ENCODE results near the gene PRX.

The PRX gene

DNA sequence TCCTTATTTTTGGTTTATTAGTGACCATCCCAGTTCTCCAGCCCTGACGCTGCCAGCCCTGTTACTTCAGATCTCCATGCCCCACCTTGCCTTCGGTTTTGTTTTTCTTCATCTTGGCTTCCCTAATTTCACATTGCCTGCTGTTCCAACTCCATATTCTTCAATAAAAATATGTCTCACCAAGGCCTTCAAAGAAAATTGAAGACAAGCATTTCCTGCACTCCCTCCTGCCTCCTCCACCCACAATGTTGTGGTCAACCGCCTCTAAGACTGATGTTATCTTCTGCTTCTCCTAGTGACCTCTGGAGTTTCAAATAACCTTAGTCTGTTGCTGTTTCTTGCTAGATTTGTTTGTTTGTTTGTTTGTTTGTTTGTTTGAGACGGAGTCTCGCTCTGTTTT lies 50.1 kb downstream of the PRX start:
- DNase-seq: no peak

DNA sequence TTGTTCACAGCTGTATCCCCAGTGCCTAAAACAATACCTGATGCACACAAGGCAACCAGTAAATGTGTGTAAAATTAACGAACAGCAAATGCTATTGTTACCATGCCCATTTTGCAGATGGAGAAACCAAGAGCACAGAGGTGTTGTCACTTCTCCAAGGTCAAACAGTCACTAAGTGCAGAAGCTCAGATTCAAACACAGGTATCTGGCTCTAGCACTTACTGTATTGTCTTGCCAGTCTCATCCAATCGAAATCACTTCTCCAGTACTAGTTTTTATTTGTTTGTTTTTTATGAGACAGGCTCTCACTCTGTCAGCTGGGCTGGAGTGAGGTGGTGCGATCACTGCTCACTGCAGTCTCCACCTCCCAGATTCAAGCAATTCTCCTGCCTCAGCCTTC lies 51.0 kb downstream of the PRX start:
- DNase-seq: no peak

DNA sequence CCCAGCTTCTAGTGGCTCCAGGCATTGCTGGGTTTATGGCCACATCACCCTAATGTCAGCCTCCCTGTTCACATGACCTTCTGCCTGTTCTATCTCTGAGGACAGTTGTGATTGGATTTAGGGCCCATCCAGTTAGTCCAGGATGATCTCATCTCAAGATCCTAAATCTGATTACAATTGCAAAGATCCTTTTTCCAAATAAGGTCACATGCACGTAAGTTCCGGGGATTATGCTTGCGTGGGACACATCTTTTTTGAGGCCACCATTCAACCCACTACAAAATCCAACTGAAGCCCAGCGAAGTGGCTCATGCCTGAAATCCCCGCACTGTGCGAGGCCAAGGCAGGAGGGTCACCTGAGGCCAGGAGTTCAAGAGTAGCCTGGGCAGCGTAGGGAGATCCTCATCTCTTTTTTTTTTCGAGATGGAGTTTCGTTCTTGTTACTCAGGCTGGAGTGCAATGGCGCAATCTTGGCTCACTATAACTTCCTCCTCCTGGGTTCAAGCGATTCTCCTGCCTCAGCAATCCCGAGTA lies 52.4 kb downstream of the PRX start:
- DNase-seq: no peak

DNA sequence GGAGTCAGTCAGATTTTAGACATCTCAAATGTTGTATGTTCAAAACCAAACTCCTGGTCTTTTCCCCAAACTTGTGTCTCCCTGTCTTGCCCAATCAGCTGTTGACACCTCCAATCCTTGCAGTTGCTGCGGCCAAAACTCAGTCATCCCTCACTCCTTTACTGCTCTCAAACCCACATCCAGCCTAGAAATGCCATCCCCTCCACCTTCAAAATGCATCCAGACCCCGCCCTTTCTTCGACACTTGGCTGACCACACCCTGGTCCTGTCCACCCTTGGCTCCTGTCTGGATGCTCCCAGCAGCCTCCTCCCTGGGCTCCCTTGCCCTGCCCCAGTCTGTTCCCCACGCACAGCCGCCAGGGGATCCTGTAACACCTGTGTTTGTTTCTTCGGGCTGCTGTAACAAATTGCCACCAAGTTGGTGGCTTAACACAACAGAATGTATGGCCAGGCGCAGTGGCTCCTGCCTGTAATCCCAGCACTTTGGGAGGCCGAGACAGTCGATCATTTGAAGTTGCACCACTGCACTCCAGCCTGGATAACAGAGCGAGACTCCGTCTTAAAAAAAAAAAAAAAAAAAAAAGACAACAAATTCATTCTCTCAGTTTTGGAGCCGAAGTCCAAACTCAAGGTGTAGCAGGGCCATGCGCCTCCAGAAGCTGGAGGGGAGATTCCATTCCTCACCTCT lies 53.0 kb downstream of the PRX start:
- DNase-seq: no peak

DNA sequence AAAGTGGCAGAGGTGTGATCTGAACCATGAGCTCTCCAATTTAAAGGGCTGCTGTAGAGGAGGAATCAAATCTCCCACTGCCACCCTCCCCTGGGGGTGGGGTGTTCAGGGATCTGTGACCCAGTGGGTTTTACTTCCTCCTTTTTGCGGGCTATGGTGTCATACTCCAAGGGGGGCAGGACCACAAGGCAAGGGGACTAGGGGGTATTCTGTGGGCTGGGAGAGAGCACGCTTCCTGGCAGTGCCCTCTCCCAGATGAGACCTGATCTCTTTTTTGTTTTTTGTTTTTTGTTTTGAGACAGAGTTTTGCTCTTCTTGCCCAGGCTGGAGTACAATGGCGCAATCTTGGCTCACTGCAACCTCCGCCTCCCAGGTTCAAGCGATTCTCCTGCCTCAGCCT lies 54.4 kb downstream of the PRX start:
- DNase-seq: peak; percentile 32

DNA sequence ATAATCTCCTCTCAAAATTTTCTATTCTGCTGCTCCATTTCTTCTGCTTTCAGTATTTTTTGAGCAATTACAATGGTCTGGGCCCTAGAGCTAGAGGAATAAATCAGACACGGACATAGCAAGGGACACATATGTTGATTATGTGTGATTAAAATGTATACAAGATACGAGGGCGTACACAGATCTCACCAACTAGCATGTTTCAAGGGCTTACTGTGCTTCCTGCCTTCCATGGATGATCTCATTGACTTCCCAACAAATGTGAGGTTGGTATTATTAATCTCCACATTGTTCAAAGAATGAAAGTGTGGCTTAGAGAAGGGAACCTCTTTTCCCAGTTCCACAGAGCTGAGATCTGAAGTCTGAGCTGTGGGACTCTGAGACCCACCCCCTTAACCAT lies 55.5 kb downstream of the PRX start:
- DNase-seq: no peak

DNA sequence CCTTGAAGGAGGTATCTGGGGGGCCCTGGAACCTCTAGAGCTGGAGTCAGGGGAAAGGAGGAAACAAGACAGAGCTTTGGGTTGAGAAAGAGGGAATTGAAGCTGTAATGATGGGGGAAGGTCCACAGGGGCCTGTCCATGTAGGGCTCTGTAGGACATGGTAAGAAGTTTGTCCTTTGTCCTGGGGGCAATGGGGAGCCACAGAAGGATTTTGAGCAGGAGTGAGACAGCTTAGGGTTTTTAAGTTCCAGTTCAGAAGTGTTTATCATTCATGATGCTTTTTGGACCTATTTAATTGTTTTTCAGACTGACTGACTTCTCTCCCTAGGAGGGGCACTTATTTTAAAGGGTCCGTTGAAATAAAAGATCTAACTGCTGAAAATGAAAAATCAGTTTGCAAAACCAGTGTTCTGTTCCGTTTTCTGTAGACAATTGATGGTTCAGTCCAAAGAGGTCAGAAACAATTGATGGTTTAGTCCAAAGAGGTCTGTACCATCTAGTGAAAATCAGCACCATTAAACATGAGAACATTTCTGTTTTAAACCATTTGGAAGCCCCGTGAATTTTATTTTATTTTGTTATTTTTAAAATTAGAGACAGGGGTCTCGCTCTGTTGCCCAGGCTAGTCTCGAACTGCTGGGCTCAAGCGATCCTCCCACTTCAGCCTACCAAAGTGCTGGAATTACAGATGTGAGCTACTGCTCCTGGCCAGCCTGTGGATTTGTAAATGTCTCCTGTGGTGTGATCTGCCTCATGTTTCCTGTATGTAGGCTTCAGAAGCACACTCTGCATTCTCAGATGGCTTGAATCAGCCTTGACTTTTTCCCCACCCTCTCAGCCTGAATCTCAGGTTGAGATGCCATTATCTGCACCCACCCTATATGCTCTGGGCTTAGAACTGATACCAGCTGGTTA lies 56.2 kb downstream of the PRX start:
- no peak for DNase-seq

DNA sequence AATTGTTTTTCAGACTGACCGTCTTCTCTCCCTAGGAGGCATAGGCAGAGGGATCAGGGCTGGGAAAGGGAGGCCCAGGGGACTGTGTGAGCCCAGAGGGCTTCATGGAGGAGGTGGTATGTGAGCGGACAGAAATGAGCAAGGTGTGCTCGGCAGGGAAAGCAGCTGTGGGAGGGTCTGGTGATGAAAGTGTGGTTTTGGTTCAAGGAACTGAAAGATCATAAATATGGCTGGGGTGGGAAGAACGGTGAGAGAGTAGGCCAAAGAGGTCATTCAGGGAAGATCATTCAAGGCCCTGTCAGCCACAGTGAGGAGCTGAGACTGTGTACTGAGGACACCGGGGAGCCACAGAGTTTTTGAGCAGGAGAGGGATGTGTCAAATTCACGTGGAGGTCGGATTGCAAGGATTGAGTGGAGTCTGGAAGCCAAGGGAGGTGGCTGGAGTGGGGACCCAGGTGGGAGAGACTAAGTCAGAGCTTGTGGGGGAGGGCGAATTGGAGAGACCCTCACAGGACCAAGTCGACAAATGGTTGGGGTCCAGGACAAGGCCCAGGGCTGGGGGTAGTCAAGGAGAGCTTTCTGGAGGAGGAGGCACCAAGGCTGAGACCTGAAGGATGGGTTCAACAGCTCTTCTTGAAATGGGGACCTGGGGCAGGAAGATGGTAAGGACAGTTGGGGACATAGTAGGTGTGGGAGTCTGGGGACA lies 57.0 kb downstream of the PRX start:
- no peak for DNase-seq

DNA sequence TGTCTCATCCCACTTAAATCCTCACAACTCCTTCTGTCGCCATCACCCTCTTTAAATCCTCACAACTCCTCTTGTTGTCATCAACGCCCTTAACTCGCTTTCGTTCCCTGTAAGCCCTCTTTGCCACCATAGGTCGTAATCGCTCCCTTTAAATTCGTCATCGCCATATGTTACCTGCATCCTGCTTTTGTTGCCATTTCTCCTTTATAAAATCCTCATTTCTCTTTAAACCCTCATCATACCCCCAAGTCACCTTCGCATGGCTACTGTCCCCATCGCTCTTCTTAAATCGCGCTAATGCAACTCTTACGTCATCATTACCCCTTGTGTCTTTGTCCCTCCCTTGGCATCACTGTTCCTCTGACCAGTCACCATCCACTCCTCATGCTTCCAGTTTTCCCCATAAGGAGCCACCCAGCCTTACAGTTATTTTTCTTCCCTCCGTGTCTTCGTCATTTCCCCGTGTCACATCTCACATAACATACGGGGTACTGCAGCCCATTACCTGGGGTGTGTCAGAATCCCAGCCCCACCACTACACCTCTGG lies 64.1 kb downstream of the PRX start:
- no peak for DNase-seq

DNA sequence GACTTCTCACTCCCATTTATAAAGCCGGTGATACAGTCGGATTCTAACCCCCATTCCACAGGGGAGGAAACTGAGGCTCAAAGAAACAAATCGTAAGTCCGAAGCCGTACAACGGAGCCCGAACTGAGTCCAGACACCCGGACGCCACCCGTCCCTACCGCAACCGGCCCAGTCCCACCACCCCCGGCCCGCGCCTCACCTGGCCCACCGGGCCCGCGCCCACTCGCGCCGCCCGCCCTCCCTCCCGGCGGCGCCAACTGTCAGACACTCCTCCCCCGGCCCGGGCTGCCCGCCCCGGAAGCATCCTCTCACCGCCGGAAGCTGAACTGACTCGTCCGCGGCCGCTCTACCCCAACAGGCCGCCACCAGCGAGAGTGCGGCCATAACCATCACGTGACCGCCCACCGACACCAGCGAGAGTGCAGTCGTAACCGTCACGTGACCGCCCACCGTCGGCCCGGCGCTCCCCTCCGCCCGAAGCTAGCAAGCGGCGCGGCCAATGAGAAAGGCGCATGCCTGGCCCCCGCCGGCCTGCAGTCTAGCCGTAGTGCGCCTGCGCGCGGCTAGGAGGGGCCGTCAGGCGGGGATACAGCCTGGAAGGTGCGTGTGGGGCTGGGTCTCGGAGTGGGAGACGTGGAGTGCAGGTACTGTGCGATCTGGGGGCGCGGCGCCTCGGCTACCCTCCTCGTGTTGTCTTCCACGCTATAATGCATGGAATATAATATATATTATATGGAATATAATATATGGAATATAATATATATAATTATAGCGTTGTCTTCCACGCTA lies 64.9 kb downstream of the PRX start, which contains the start of the genes C19orf47 and PLD3:
Gene C19orf47, minus strand, starts transcription at position 273 of the 789 bp plus-strand sequence. CDS start 6,540 bp downstream, outside the sequence.
Gene PLD3, plus strand, starts transcription at position 571 of the 789 bp plus-strand sequence. CDS start 17,789 bp downstream, outside the sequence.
- DNase-seq: peak; percentile 100

DNA sequence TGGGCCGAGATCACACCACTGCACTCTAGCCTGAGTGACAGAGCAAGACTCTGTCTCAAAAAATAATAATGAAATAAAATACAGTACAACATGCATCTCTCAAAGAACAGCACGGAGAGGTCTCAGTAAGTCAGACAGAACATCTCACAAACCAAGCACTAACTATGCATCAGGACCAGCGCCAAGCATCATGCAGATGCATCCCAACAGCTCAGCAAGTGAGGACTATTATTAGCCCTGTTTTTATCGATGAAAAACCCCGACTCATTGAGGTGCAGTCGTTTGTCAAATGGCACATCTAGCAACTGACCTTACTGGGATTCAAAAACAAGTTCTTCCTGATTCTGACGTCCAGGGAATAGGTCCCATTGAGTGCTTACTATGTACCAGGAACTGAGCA lies 68.8 kb downstream of the PRX start:
- no peak for DNase-seq

Measured in midbrain (tissue), 1 donor.